HepG2 (cell line): ENCODE data around the gene C1RL. TPM values are rescaled to one million over a fixed set of nuclear protein-coding genes. Genes with fewer than 3 reads are reported as not detected.
A peak's percentile ranks its signal among the peaks of the same experiment; 100 is the strongest.

Experiments
- BORCS8-MEF2B ChIP-seq: sonication (generic); formaldehyde crosslinking; IDR thresholded peaks from 2 replicates; pipeline ENCODE4 v1.8.0; 2022; ENCODE audit warnings: mild to moderate bottlenecking, missing genetic modification reagents
- HCFC1 ChIP-seq: fragments of 150-350 bp; IDR thresholded peaks from 2 replicates; pipeline ENCODE4 v1.6.1; 2014; ENCODE audit warnings: low read depth, low read length
- KLF9 ChIP-seq: IDR thresholded peaks from 2 replicates; pipeline ENCODE4 v1.6.1; 2016; ENCODE audit warnings: low read depth
- MBD4 ChIP-seq: IDR thresholded peaks from 2 replicates; pipeline ENCODE4 v1.6.1; 2012; ENCODE audit warnings: low read length, inconsistent platforms, borderline replicate concordance
- MIER3 ChIP-seq: IDR thresholded peaks from 2 replicates; pipeline ENCODE4 v1.6.1; 2016; ENCODE audit warnings: missing compliant biosample characterization, borderline replicate concordance
- NRL ChIP-seq: sonication (generic); formaldehyde crosslinking; IDR thresholded peaks from 2 replicates; pipeline ENCODE4 v1.5.0; 2020; ENCODE audit warnings: missing genetic modification reagents, mild to moderate bottlenecking, moderate library complexity, borderline replicate concordance
- PHF21A ChIP-seq: sonication (generic); formaldehyde crosslinking; IDR thresholded peaks from 2 replicates; pipeline ENCODE4 v1.5.0; 2020; ENCODE audit warnings: mild to moderate bottlenecking, missing genetic modification reagents
- RAD21 ChIP-seq: fragments of 450-650 bp; formaldehyde crosslinking; IDR thresholded peaks from 2 replicates; pipeline ENCODE4 v1.5.0; 2020; ENCODE audit warnings: mild to moderate bottlenecking
- TAF1 ChIP-seq: sonication (generic); formaldehyde crosslinking; IDR thresholded peaks from 2 replicates; pipeline ENCODE4 v1.4.0; 2020; ENCODE audit warnings: missing genetic modification reagents
- TOPORS ChIP-seq: sonication (generic); formaldehyde crosslinking; IDR thresholded peaks from 2 replicates; pipeline ENCODE4 v1.8.0; 2023; ENCODE audit warnings: mild to moderate bottlenecking, missing genetic modification reagents
- WIZ ChIP-seq: sonication (generic); formaldehyde crosslinking; IDR thresholded peaks from 2 replicates; pipeline ENCODE4 v1.5.1; 2020; ENCODE audit warnings: mild to moderate bottlenecking, missing genetic modification reagents
- ZKSCAN8 ChIP-seq: IDR thresholded peaks from 2 replicates; pipeline ENCODE4 v1.6.1; 2016; ENCODE audit warnings: borderline replicate concordance, missing genetic modification reagents, missing compliant biosample characterization
- ZNF124 ChIP-seq: sonication (generic); formaldehyde crosslinking; IDR thresholded peaks from 2 replicates; pipeline ENCODE4 v1.4.0; 2020; ENCODE audit warnings: missing genetic modification reagents
- ZNF431 ChIP-seq: sonication (generic); formaldehyde crosslinking; IDR thresholded peaks from 2 replicates; pipeline ENCODE4 v1.9.0; 2022; ENCODE audit warnings: missing genetic modification reagents, low read depth, mild to moderate bottlenecking, borderline replicate concordance
- polyA plus RNA-seq, 8 experiments: library from polyadenylated mRNA; depleted of rRNA in 3 of 8; stranded (reverse) in 7 of 8; unstranded in 1 of 8; fragments of >200 nt; fragmentation: Illumina TruSeq in 4 of 8; extraction: Trizol in 4 of 8; gene quantifications; 2 replicates each; pipeline versions ENCODE4 v1.2.1 to v1.2.3, GENCODE V29; 2011 to 2016; ENCODE audit warnings: low read depth in 4 of 8, missing spikeins in 1 of 8, mixed read lengths in 1 of 8; ENCODE audit not compliant: insufficient read depth in 1 of 8
- total RNA-seq, 5 experiments: library from RNA; depleted of rRNA; stranded (reverse); fragments of >200 nt; fragmentation: Illumina TruSeq; extraction: Trizol; gene quantifications; 2 replicates each; pipeline ENCODE4 v1.2.3, GENCODE V29; 2016; ENCODE audit warnings: low read depth in 1 of 5
- TF ChIP-seq, protein P1 (sequence below): sonication (generic); formaldehyde crosslinking; IDR thresholded peaks from 2 replicates; pipeline ENCODE4 v1.8.0; 2022; ENCODE audit warnings: missing genetic modification reagents, low read depth, mild to moderate bottlenecking, borderline replicate concordance
- TF ChIP-seq, protein P2 (sequence below): fragments of 450-650 bp; IDR thresholded peaks from 2 replicates; pipeline ENCODE4 v1.6.1; 2016
- TF ChIP-seq, protein P3 (sequence below): sonication (generic); formaldehyde crosslinking; IDR thresholded peaks from 2 replicates; pipeline ENCODE4 v1.5.1; 2020; ENCODE audit warnings: missing genetic modification reagents, mild to moderate bottlenecking, borderline replicate concordance
- TF ChIP-seq, protein P4 (sequence below): sonication (generic); formaldehyde crosslinking; IDR thresholded peaks from 2 replicates; pipeline ENCODE4; 2020; ENCODE audit warnings: missing genetic modification reagents, mild to moderate bottlenecking, borderline replicate concordance

The C1RL gene
- total and polyA plus RNA-seq, 2 of the 13 experiments (the other 11 are each of a cell fraction or from before 2014, with no cell fraction given), result 28.9 to 53.1 TPM

DNA sequence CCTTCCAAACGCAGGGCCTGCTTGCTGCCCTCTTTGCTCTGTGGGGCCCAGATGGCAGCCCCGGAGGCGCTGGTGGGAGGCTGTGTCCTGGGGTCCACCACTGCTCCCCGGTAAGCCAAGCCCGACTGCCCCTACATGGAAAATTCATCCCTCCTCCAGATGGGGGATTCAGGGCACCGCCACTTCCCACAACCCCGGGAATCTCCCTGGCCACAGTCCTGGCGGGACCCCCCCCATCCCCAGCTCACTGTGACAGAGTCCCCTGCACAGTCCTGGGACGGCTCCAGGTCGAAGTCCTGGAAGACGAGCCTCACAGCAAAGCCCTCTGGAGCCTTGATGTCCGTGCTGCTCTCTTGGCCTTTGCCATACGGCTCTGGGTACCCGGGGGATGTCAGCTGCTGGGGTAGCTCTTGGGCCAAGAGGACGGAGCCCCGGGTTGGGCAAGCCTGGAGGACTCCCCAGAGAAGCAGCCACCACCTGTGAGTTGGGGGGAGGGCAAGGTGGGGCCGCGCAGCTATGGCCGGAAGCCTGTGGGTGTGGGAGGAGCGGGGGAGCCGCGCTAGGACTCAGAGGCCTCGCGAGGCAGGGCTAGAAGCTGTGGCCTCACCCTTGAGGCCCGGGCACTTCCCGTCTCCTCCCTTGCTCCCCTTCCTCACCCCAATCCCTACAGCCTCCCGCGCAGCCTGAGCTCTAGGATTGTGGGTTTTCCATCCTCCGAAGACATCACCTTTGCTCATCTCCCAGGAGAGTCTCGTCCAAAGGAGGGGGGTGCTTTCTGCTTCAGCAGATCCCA, 815 bp downstream of the C1RL start (continued):
- TF ChIP-seq, protein P1, sequence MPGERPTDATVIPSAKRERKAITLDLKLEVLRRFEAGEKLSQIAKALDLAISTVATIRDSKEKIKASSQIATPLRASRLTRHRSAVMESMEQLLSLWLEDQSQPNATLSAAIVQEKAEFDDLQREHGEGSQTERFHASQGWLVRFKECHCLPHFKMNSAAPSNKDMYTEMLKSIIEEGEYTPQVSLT (CRISPR knock-in tag), result no peak
- TF ChIP-seq RAD21 (CRISPR knock-in tag) (peak; percentile 10; the same call in 1 of the 2 replicates), TOPORS (0 out of 2 replicates have a peak, but pooled peaks have one; percentile 72), MIER3 (CRISPR knock-in tag) (0 out of 2 replicates have a peak, but pooled peaks have one; percentile 24), PHF21A (CRISPR knock-in tag) (peak; percentile 84), ZNF431 (CRISPR knock-in tag) (no peak; the same call in 1 of the 2 replicates), WIZ (peak; percentile 64; the same call in 1 of the 2 replicates), KLF9 (CRISPR knock-in tag) (peak; percentile 62; the same call in 1 of the 2 replicates), BORCS8-MEF2B (CRISPR knock-in tag) (peak; percentile 86), TAF1 (CRISPR knock-in tag) (peak; percentile 79), HCFC1 (no peak), ZKSCAN8 (CRISPR knock-in tag) (no peak), MBD4 (no peak), ZNF124 (no peak; the same call in 1 of the 2 replicates), NRL (CRISPR knock-in tag) (peak; percentile 82)
- TF ChIP-seq, protein P2, sequence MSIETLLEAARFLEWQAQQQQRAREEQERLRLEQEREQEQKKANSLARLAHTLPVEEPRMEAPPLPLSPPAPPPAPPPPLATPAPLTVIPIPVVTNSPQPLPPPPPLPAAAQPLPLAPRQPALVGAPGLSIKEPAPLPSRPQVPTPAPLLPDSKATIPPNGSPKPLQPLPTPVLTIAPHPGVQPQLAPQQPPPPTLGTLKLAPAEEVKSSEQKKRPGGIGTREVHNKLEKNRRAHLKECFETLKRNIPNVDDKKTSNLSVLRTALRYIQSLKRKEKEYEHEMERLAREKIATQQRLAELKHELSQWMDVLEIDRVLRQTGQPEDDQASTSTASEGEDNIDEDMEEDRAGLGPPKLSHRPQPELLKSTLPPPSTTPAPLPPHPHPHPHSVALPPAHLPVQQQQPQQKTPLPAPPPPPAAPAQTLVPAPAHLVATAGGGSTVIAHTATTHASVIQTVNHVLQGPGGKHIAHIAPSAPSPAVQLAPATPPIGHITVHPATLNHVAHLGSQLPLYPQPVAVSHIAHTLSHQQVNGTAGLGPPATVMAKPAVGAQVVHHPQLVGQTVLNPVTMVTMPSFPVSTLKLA, result no peak
- TF ChIP-seq, protein P3, sequence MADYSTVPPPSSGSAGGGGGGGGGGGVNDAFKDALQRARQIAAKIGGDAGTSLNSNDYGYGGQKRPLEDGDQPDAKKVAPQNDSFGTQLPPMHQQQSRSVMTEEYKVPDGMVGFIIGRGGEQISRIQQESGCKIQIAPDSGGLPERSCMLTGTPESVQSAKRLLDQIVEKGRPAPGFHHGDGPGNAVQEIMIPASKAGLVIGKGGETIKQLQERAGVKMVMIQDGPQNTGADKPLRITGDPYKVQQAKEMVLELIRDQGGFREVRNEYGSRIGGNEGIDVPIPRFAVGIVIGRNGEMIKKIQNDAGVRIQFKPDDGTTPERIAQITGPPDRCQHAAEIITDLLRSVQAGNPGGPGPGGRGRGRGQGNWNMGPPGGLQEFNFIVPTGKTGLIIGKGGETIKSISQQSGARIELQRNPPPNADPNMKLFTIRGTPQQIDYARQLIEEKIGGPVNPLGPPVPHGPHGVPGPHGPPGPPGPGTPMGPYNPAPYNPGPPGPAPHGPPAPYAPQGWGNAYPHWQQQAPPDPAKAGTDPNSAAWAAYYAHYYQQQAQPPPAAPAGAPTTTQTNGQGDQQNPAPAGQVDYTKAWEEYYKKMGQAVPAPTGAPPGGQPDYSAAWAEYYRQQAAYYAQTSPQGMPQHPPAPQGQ (CRISPR knock-in tag), result no peak
- TF ChIP-seq, protein P4, sequence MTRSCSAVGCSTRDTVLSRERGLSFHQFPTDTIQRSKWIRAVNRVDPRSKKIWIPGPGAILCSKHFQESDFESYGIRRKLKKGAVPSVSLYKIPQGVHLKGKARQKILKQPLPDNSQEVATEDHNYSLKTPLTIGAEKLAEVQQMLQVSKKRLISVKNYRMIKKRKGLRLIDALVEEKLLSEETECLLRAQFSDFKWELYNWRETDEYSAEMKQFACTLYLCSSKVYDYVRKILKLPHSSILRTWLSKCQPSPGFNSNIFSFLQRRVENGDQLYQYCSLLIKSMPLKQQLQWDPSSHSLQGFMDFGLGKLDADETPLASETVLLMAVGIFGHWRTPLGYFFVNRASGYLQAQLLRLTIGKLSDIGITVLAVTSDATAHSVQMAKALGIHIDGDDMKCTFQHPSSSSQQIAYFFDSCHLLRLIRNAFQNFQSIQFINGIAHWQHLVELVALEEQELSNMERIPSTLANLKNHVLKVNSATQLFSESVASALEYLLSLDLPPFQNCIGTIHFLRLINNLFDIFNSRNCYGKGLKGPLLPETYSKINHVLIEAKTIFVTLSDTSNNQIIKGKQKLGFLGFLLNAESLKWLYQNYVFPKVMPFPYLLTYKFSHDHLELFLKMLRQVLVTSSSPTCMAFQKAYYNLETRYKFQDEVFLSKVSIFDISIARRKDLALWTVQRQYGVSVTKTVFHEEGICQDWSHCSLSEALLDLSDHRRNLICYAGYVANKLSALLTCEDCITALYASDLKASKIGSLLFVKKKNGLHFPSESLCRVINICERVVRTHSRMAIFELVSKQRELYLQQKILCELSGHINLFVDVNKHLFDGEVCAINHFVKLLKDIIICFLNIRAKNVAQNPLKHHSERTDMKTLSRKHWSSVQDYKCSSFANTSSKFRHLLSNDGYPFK (CRISPR knock-in tag), result peak; percentile 65
